Sigmoid colon (tissue), 4 donors: Measurements from ENCODE around the gene FKBP10.

Source experiments
- CTCF ChIP-seq, 4 experiments: fragments of 450-650 bp in 3 of 4; fragments of 200-600 bp in 1 of 4; IDR thresholded peaks; one replicate each; pipeline ENCODE4 v1.5.1; 2016 to 2019; ENCODE audit warnings: antibody characterized with exemption in 4 of 4, mild to moderate bottlenecking in 3 of 4, moderate library complexity in 2 of 4
- EP300 ChIP-seq, 4 donors: sonication (generic); formaldehyde crosslinking; IDR thresholded peaks; one replicate each; pipeline ENCODE4 v1.6.1; 2017; ENCODE audit warnings: antibody characterized with exemption in 4 of 4
- POLR2A ChIP-seq, 2 donors: fragments of 450-650 bp; IDR thresholded peaks; one replicate each; pipeline ENCODE4 v1.6.1; 2016; ENCODE audit warnings: antibody characterized with exemption in 2 of 2, mild to moderate bottlenecking in 2 of 2, moderate library complexity in 2 of 2

- TF ChIP-seq EP300 (IDR thresholded peaks at IDR 0.05) (no peak), CTCF (IDR thresholded peaks at IDR 0.05) (no peak), POLR2A (IDR thresholded peaks at IDR 0.05) (no peak)
Observed at GRCh38 chr17:41797377-41797776, 15.4 kb upstream of the FKBP10 start.
